GM19438 (cell line): Measurements from ENCODE around the gene PLCL2.
"Not testable (repeated sequence)": the region's sequence is repeated elsewhere in the genome, so short reads cannot be mapped to it uniquely, and the experiment has no call there.

Source experiments
- ATAC-seq: cut with Tn5 transposase; IDR thresholded peaks from one replicate; pipeline ENCODE4 v1.9.1; 2021; ENCODE audit warnings: low read depth; ENCODE audit not compliant: unreplicated experiment

PLCL2 gene

GRCh38 chr3:16950282-16950681 lies 65.5 kb downstream of the PLCL2 start:
- no peak for ATAC-seq

GRCh38 chr3:16950845-16951244 lies 66.1 kb downstream of the PLCL2 start:
- ATAC-seq: no peak

GRCh38 chr3:16957852-16958251 lies 73.1 kb downstream of the PLCL2 start:
- not testable (repeated sequence) for ATAC-seq

- ATAC-seq: no peak
These were observed 75.4 kb downstream of the PLCL2 start for GRCh38 chr3:16960125-16960524.

GRCh38 chr3:16961621-16962205 lies 77.0 kb downstream of the PLCL2 start:
- no peak for ATAC-seq

- ATAC-seq: no peak
These were observed 90.3 kb downstream of the PLCL2 start for GRCh38 chr3:16975083-16975482.

GRCh38 chr3:16978234-16978920 lies 93.6 kb downstream of the PLCL2 start:
- no peak for ATAC-seq

- ATAC-seq: no peak
These were observed 94.1 kb downstream of the PLCL2 start for GRCh38 chr3:16978921-16979271.

GRCh38 chr3:16979769-16980515 lies 95.2 kb downstream of the PLCL2 start:
- ATAC-seq: not testable (repeated sequence)

- ATAC-seq: not testable (repeated sequence)
These were observed 95.8 kb downstream of the PLCL2 start for GRCh38 chr3:16980526-16980925.

- ATAC-seq: no peak
These were observed 97.7 kb downstream of the PLCL2 start for GRCh38 chr3:16982460-16982859.

GRCh38 chr3:16985608-16986007 lies 100.9 kb downstream of the PLCL2 start:
- no peak for ATAC-seq

GRCh38 chr3:16987141-16987540 lies 102.4 kb downstream of the PLCL2 start:
- ATAC-seq: no peak

- no peak for ATAC-seq
These were observed 105.4 kb downstream of the PLCL2 start for GRCh38 chr3:16990163-16990562.

- no peak for ATAC-seq
These were observed 107.4 kb downstream of the PLCL2 start for GRCh38 chr3:16992198-16992597.

GRCh38 chr3:16993227-16993626 lies 108.5 kb downstream of the PLCL2 start:
- ATAC-seq: no peak

- ATAC-seq: no peak
These were observed 110.2 kb downstream of the PLCL2 start for GRCh38 chr3:16994854-16995525.

GRCh38 chr3:16995601-16996000 lies 110.8 kb downstream of the PLCL2 start:
- no peak for ATAC-seq

GRCh38 chr3:16998236-16998923 lies 113.6 kb downstream of the PLCL2 start:
- ATAC-seq: no peak

GRCh38 chr3:16999161-16999560 lies 114.4 kb downstream of the PLCL2 start:
- no peak for ATAC-seq

GRCh38 chr3:16999871-17000270 lies 115.1 kb downstream of the PLCL2 start:
- ATAC-seq: no peak
